Colon (tissue), 2 donors: ENCODE data around the gene VSIG1.

ENCODE experiments used
- FAIRE-seq: peaks from 2 replicates; lab custom pipeline; 2012; peaks lifted over from hg19 to GRCh38; lab: Jason Lieb, UNC
- donor health status: control.
- donor health status: control.

VSIG1 gene

GRCh38 chrX:108064613-108065012 lies 19.7 kb downstream of the VSIG1 start:
- FAIRE-seq = no peak

DNA sequence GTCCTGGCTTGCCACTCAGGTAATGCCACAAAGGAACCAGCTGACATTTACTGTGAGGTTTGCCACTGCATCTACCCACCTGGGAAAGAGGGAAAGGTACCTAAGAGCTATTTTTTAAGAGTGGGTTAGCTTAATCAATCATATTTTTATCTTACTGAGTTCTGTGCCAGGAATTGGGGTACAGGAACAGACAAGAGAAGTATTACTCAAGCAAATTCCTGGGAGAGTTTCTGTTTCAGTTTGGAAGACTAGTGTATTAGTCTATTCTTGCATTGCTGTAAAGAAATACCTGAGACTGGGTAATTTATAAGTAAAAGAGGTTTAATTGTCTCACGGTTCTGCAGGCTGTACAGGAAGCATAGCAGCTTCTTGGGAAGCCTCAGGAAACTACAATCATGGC lies 23.3 kb downstream of the VSIG1 start:
- no peak for FAIRE-seq

DNA sequence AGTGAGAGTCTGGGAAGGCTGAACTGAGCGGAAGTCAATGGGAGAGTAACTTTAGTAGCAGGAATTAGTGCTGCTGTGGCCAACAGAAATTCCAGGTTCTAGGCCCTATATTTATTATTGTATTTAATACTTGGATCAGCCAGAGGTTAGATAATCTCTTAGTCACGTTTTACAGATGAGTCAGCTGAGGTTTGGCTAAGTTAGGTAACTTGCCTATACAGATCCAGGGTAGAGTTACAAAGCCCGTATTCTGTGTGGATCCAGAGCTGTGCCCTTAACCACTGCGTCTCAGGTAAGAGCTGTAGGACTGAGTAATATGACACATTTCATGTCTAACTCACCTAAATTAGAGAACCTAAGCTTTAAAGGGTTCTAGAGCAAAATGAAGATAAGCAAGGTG lies 26.0 kb downstream of the VSIG1 start:
- no peak for FAIRE-seq

GRCh38 chrX:108071578-108071977 lies 26.7 kb downstream of the VSIG1 start:
- no peak for FAIRE-seq

DNA sequence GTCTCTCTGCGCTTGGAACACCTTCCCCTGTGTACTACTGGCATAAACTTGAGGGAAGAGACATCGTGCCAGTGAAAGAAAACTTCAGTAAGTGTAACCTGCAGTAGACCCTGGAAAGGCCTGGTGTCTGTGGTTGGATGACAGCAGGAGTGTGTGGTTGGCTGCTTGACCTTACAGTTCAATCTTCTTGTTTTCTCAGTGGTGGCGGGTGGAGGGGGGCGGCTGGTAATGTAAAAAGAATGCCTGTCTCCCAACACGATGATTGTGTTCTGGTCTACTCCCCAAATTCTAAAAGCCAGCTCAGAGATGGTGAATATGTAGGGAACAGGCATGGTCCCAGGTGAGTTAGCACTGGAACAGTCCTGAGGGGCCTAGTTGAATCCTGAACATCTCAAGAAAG lies 27.9 kb downstream of the VSIG1 start:
- no peak for FAIRE-seq

DNA sequence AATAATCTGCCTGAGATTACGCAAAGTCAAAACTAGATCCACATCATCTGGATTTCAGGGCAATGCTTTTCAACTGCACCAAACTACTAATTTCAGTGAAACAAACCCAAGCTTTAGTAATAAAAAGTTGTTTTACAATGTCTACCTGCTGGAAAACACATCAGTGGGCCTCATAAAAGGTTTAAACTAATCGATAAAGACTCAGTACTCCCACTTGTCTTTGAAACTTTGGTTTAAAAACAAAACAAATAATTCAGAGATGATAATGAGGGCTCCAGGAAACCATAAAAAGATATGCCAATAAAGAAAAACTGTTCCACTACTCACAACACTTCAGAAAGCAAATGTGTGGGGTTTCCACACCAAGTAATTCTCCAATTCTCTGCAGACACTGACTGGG lies 36.2 kb downstream of the VSIG1 start:
- FAIRE-seq = no peak

GRCh38 chrX:108087792-108088191 lies 42.9 kb downstream of the VSIG1 start:
- no peak for FAIRE-seq

DNA sequence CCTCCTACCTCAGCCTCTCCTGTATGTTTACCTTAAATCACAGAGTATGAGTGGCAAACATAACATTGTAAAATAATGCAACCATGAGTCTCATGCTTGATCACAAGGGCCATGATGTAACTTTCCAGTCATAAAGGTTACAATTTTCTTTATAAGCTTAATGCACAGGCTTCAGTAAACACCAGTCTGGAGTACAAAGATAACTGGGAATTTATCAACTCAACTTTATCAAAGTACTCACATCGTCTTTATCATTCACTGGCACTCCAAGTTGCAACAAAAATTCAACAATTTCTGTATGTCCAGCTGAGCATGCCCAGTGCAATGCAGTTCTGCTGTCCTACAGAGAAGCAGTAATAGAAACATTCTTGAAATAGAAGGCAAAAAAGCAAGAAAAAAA lies 43.6 kb downstream of the VSIG1 start:
- peak; percentile 5 for FAIRE-seq

GRCh38 chrX:108090491-108091263 lies 45.8 kb downstream of the VSIG1 start:
- FAIRE-seq = peak; percentile 18

DNA sequence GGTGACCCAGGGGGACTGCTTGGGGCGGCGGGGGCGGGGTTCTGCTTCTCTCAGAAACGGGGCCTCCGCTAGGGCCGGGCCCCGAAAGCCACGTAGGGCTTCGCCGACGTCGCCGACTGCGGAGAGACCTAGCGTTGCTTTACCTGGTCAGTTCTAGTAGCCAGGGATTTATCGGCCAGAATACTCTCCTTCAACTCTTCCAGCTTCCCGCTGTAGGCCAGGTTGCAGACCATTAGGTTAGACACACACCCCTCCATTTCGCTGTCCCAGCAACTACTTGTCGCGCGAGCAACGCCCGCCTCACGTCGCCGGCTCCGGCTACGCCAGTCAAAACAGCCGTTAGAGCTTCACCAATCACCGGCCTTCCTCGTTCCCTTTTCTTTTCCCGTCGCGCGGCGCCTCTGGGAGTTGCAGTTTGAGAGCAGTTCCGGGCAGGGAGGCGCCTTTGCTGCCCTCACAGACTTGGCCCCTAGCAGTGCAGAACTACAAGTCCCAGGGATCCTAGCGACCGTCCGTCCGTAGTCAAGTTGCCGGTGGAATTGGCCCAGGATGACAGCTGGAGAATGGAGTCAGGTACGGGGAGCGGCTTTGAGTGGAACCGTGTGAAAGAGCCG lies 46.5 kb downstream of the VSIG1 start, which contains the start of the genes ATG4A and PSMD10:
ATG4A (plus strand) TSS at position 515 of the 614 bp plus-strand sequence; CDS start at position 564, 49 bp downstream.
PSMD10 (minus strand) TSS at position 279 of the 614 bp plus-strand sequence; CDS start at position 257, 22 bp downstream.
- FAIRE-seq = peak; percentile 97

DNA sequence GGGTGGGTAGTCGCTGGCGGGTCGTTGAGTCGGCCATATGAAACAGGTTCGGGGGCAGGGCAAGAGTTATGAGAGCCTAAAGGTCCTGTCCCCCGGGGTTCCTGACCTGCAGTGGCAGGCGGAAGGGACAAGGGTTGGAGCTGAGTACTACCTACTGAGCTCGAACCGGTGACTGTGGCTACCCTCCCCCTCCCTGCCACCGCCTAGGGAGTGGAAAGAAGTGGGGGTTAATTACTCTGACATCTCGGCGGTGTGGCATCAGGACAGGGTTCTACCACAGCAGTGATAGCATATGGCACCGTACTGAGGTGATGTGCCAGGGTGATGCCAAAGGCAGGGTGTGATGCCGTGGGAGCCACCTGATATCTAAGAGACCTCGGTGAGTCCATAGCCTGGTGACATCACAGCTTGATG lies 47.0 kb downstream of the VSIG1 start:
- no peak for FAIRE-seq

DNA sequence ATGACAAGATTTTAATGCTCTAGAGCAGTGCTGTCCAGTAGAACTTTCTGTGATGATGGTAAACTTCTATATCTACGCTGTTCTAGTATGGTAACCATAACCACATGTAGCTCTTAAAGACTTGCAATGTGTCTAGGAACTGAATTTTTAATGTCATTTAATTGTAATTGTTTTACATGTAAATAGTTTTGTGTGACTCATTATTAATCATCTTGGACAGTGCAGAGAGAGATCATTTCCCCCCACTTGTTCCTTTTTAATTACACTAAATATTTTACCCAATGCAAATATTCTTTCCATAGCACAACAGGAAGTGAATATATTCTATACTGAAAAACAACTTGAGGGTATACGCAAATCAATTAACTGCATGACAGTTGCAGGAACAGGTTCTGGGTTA lies 52.5 kb downstream of the VSIG1 start:
- no peak for FAIRE-seq

DNA sequence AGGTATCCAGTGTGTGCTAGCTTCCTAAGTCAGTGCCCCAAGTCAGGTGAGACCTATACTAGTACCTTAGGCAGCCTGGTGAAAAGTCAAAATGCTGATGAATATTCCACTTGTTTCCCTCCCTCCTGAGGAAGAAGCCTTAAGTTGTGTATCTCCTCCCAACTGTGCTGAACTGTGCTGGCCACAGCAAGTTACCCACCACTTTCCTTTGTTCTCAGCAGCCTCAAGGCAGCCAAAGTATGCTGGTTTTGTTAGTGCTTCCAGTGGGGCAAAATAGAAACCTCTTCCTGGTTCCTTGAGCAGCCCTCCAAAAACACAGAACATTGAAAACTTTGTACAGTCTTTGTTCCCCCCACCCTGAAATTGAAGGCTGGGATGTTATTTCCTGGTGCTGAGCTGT lies 60.6 kb downstream of the VSIG1 start:
- no peak for FAIRE-seq

- no peak for FAIRE-seq
Observed at GRCh38 chrX:108114541-108114940, 69.7 kb downstream of the VSIG1 start.

DNA sequence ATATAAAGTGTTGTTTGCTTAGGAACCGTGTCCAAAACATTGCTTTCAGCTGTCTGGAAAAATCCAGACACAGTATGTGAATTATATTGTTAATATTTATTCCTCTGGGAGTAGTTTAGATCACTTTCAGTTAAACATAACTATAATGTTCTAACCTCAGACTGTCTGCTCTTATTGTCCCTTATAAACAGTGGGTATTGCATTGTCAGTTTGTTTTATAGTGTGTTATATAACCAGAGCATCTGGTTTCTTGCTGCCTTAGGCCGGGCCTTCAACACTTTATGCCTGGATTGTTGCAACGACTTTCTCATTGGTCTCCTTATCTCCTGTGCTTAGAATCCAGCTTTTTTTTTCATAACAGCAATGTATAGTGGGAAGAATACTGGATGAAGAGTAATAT lies 73.1 kb downstream of the VSIG1 start:
- FAIRE-seq = peak; percentile 51

GRCh38 chrX:108121291-108121690 lies 76.4 kb downstream of the VSIG1 start:
- FAIRE-seq = no peak

- FAIRE-seq = no peak
Observed at GRCh38 chrX:108122748-108123147, 77.9 kb downstream of the VSIG1 start.

- FAIRE-seq = no peak
Observed at GRCh38 chrX:108123591-108124366, 78.9 kb downstream of the VSIG1 start.

- no peak for FAIRE-seq
Observed at GRCh38 chrX:108126661-108127060, 81.8 kb downstream of the VSIG1 start.

DNA sequence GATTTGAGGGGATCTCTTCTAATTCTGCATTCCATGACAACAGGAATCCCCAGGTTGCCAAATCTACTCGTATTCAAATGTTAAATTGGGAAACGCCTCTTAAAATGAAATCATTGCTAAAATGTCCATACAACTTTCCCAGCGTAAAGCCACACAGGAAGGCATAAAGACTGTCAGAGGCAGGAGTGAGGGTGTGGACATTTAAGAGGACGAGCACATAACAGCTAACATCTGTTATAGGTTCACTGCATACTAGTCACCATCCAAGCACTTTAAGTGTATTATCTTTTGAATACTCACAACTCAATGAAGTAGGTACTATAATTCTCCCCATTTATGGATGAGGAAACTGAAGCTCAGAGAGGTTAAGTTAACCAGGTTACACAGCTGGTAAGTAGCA lies 82.3 kb downstream of the VSIG1 start:
- FAIRE-seq = no peak
